MM.1S (cell line): ENCODE data around the gene PLOD1.

ENCODE experiments used
- DNase-seq: peaks from one replicate; pipeline ENCODE4 v3.0.0-alpha.2; 2015
- H2AFZ ChIP-seq: fragments of 300-600 bp; sonication (generic); 2 replicates; pipeline ENCODE4 v1.6.0; 2016; ENCODE audit warnings: antibody characterized with exemption, low read length
- H3F3A ChIP-seq: fragments of 300-600 bp; sonication (generic); 2 replicates; pipeline ENCODE4 v1.6.1; 2016; ENCODE audit warnings: mild to moderate bottlenecking, antibody characterized with exemption, low read length, moderate library complexity, mixed read lengths; ENCODE audit not compliant: insufficient read depth
- H3K27ac ChIP-seq: fragments of 300-600 bp; sonication (generic); 2 replicates; pipeline ENCODE4 v1.5.1; 2016; ENCODE audit warnings: mild to moderate bottlenecking, low read length
- H3K27me3 ChIP-seq: fragments of 300-600 bp; sonication (generic); replicated peaks from 2 replicates; pipeline ENCODE4 v1.6.0; 2016; ENCODE audit warnings: low read length; ENCODE audit not compliant: insufficient read depth
- H3K36me3 ChIP-seq: fragments of 300-600 bp; sonication (generic); replicated peaks from 2 replicates; pipeline ENCODE4 v1.6.1; 2016; ENCODE audit warnings: mild to moderate bottlenecking, low read length, mixed read lengths; ENCODE audit not compliant: insufficient read depth
- H3K4me1 ChIP-seq: fragments of 300-600 bp; sonication (generic); 2 replicates; pipeline ENCODE4 v1.6.1; 2016; ENCODE audit warnings: low read length, mixed read lengths
- H3K4me2 ChIP-seq: fragments of 300-600 bp; sonication (generic); 2 replicates; pipeline ENCODE4 v1.6.0; 2016; ENCODE audit warnings: low read depth, low read length
- H3K4me3 ChIP-seq: fragments of 300-600 bp; sonication (generic); 2 replicates; pipeline ENCODE4 v1.5.1; 2016; ENCODE audit warnings: low read length, mixed read lengths
- H3K79me2 ChIP-seq: fragments of 300-600 bp; sonication (generic); 2 replicates; pipeline ENCODE4 v1.6.1; 2016; ENCODE audit warnings: mixed run types, low read length, mixed read lengths
- H3K9ac ChIP-seq: fragments of 300-600 bp; sonication (generic); 2 replicates; pipeline ENCODE4 v1.6.1; 2016; ENCODE audit warnings: low read length, mixed read lengths
- H3K9me2 ChIP-seq: fragments of 300-600 bp; sonication (generic); replicated peaks from 2 replicates; pipeline ENCODE4 v1.6.1; 2016; ENCODE audit warnings: mild to moderate bottlenecking, low read length, mixed read lengths; ENCODE audit not compliant: insufficient read depth
- H3K9me3 ChIP-seq: fragments of 300-600 bp; sonication (generic); replicated peaks from 2 replicates; pipeline ENCODE4 v1.6.1; 2016; ENCODE audit warnings: mild to moderate bottlenecking, low read length, mixed read lengths; ENCODE audit not compliant: insufficient read depth
- H4K20me1 ChIP-seq: fragments of 300-600 bp; sonication (generic); 2 replicates; pipeline ENCODE4 v1.6.1; 2016; ENCODE audit warnings: mild to moderate bottlenecking, low read length, moderate library complexity, mixed read lengths; ENCODE audit not compliant: insufficient read depth
- EZH2 ChIP-seq: fragments of 300-600 bp; sonication (generic); optimal IDR thresholded peaks from 2 replicates; pipeline ENCODE3; 2017; ENCODE audit warnings: low read depth, mild to moderate bottlenecking, antibody characterized with exemption, low read length, mixed read lengths
- EZH2phosphoT487 ChIP-seq: fragments of 300-600 bp; sonication (generic); IDR thresholded peaks from 2 replicates; pipeline ENCODE4 v1.6.1; 2018; ENCODE audit warnings: antibody characterized with exemption, low read length
- TF ChIP-seq, protein P1 (sequence below): fragments of 300-600 bp; sonication (generic); IDR thresholded peaks from 2 replicates; pipeline ENCODE4 v1.5.1; 2016; ENCODE audit warnings: antibody characterized with exemption, low read length, mixed read lengths

The PLOD1 gene

DNA sequence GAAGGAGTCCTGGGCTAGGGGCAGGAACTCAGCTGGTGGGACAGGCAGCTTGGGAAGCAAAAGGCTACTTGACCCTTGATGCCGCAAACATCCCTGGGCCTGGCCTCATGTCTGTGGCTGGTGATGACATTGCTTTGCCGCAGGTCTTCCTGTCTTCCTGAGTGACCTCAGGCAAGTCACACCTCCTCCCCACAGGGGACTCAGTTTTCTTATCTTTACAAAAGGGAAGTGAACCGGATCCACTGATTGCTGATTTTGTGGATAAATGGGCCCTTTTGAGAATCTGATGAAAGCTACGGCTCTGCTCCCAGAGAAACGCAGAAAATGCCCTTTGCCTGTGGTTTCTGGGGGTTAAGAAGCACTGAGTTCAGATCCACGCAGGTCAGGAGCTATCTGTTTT, 20.7 kb downstream of the PLOD1 start:
- Histone ChIP-seq H4K20me1 (no peaks in the 10 kb centered on the region), H3K9ac (no peak overlapping the region), H3K4me1 (no peaks in the 10 kb centered on the region), H3K4me2 (no peak overlapping the region), H3K36me3 (no peaks in the 10 kb centered on the region), H3K4me3 (no peak overlapping the region), H2AFZ (no peak overlapping the region), H3K9me2 (no peaks in the 10 kb centered on the region), H3K27me3 (no peaks in the 10 kb centered on the region), H3K27ac (no peak overlapping the region), H3K9me3 (no peaks in the 10 kb centered on the region), H3F3A (no peaks in the 10 kb centered on the region), H3K79me2 (no peaks in the 10 kb centered on the region)
- TF ChIP-seq EZH2phosphoT487 (no peak), EZH2 (no peak)
- TF ChIP-seq, protein P1, sequence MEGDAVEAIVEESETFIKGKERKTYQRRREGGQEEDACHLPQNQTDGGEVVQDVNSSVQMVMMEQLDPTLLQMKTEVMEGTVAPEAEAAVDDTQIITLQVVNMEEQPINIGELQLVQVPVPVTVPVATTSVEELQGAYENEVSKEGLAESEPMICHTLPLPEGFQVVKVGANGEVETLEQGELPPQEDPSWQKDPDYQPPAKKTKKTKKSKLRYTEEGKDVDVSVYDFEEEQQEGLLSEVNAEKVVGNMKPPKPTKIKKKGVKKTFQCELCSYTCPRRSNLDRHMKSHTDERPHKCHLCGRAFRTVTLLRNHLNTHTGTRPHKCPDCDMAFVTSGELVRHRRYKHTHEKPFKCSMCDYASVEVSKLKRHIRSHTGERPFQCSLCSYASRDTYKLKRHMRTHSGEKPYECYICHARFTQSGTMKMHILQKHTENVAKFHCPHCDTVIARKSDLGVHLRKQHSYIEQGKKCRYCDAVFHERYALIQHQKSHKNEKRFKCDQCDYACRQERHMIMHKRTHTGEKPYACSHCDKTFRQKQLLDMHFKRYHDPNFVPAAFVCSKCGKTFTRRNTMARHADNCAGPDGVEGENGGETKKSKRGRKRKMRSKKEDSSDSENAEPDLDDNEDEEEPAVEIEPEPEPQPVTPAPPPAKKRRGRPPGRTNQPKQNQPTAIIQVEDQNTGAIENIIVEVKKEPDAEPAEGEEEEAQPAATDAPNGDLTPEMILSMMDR = no peak
- DNase-seq = no peak

DNA sequence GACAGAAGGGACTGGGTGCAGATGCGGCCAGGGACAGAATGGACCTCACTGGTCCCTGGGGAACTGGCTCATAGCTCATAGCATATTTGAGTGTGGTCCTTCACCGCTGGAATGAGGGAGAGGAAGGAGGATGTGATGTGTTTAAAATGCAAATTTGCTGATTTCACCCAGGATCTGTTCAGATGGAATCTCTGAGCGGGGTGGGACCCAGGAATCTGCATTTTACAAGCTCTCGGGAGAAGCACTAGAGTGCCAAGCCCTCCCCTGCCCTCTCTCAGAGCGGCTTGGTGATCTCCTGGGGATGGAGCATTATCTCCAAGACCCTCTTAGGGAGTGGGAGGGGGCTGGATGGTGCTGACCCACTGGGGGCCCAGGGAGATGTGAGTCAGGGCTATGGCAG, 22.9 kb downstream of the PLOD1 start:
- no peaks in the 10 kb centered on the region for H4K20me1 ChIP-seq
- H3K4me2 ChIP-seq = no peak overlapping the region
- TF ChIP-seq EZH2 (no peak), EZH2phosphoT487 (no peak)
- H2AFZ ChIP-seq = no peak overlapping the region
- H3K4me3 ChIP-seq = no peak overlapping the region
- H3F3A ChIP-seq = no peaks in the 10 kb centered on the region
- H3K9me3 ChIP-seq = no peaks in the 10 kb centered on the region
- H3K79me2 ChIP-seq = no peaks in the 10 kb centered on the region
- no peak overlapping the region for H3K9ac ChIP-seq
- DNase-seq = no peak
- H3K27ac ChIP-seq = no peak overlapping the region
- H3K27me3 ChIP-seq = no peaks in the 10 kb centered on the region
- H3K36me3 ChIP-seq = no peaks in the 10 kb centered on the region
- no peaks in the 10 kb centered on the region for H3K9me2 ChIP-seq
- H3K4me1 ChIP-seq = no peaks in the 10 kb centered on the region

DNA sequence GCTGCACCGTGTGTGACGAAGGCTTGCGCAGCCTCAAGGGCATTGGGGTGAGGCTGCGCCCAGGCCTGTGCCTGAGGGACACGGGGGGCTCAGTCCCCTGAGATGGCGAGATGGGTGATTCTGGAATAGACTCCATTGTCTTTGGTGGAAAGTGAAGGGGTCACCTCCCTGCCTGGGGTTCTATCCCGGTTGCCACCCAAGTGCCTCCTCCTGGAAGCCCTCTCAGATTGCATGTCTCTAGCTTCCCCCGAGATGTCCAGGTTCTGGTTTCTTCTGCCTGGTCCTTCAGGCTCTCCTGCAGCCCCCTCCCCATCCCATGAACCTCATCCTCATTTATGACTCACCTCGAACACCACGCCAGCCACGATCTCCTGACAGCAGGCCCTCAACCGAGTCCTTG, 23.4 kb downstream of the PLOD1 start:
- Histone ChIP-seq H3K9me2 (no peaks in the 10 kb centered on the region), H3K4me3 (no peak overlapping the region), H3K4me1 (no peaks in the 10 kb centered on the region), H2AFZ (no peak overlapping the region), H3K79me2 (no peaks in the 10 kb centered on the region), H3K27me3 (no peaks in the 10 kb centered on the region), H3K9me3 (no peaks in the 10 kb centered on the region), H3F3A (no peaks in the 10 kb centered on the region), H3K27ac (no peak overlapping the region), H3K9ac (no peak overlapping the region), H3K4me2 (no peak overlapping the region), H4K20me1 (no peaks in the 10 kb centered on the region), H3K36me3 (no peaks in the 10 kb centered on the region)
- TF ChIP-seq EZH2 (no peak), EZH2phosphoT487 (no peak)
- TF ChIP-seq, protein P1 = no peak
- no peak for DNase-seq

DNA sequence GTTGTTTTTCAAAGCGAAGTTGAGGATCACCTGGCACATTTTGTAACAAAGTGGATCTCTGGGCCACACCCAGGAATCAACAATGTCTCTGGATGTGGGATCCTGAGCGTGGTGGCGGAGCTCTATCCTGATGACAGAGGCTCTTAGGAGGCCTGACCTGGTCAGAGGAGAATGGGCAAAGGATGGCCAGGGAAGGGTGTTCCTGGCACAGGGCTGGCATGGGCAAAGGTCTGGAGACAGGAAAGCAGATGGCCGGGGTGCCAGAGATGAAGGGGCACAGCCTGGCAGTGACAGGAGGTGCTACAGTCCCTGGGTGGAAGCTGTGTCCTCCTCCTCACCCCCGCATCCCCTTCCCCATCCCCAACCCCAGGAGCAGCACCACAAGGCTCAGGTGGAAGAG, 25.8 kb downstream of the PLOD1 start:
- H3K36me3 ChIP-seq = no peaks in the 10 kb centered on the region
- no peak overlapping the region for H3K9ac ChIP-seq
- no peaks in the 10 kb centered on the region for H3K79me2 ChIP-seq
- H3K4me3 ChIP-seq = no peak overlapping the region
- no peaks in the 10 kb centered on the region for H3K9me3 ChIP-seq
- H3K4me1 ChIP-seq = no peaks in the 10 kb centered on the region
- H3K4me2 ChIP-seq = no peak overlapping the region
- H3K27me3 ChIP-seq = no peaks in the 10 kb centered on the region
- H4K20me1 ChIP-seq = no peaks in the 10 kb centered on the region
- no peaks in the 10 kb centered on the region for H3F3A ChIP-seq
- no peak overlapping the region for H3K27ac ChIP-seq
- DNase-seq = no peak
- no peaks in the 10 kb centered on the region for H3K9me2 ChIP-seq
- TF ChIP-seq, protein P1 = no peak
- TF ChIP-seq EZH2phosphoT487 = no peak
- no peak for TF ChIP-seq EZH2
- H2AFZ ChIP-seq = no peak overlapping the region
